NCI-H1048 (cell line): Measurements from ENCODE around the gene PDK4.

ENCODE experiments used
- DNase-seq: peaks from one replicate; lab custom pipeline; 2025; lab: John Stamatoyannopoulos, UW

Gene PDK4

GRCh38 chr7:95596198-95597063 lies at the start of gene PDK4:
TSS of gene PDK4 (minus strand) at chr7:95596516. CDS start at chr7:95596293, 223 bp downstream.
- DNase-seq = no peak

DNA sequence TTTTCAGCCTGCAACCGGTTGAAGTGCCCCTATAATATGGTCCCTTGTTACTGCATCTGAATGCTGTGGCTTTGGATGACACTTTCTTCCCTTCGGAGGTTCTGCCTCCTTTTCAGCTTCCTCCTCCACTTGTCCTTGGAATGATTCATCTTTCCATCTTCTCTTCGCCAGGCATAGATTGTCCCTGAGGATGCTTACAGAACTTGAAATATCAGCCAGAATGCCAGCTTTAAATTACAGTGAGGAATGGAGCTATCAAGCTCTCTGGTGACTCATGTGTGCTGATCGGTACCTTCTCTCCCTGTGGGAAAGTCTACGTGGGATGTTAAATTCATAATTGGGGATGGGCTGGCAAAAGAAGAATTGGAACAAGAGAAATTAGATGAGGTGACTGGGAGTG lies 45.9 kb upstream of the PDK4 start:
- no peak for DNase-seq

- DNase-seq = no peak
Observed at GRCh38 chr7:95636140-95636940, 40.0 kb upstream of the PDK4 start.

- DNase-seq = no peak
Observed at GRCh38 chr7:95632609-95633008, 36.3 kb upstream of the PDK4 start.

DNA sequence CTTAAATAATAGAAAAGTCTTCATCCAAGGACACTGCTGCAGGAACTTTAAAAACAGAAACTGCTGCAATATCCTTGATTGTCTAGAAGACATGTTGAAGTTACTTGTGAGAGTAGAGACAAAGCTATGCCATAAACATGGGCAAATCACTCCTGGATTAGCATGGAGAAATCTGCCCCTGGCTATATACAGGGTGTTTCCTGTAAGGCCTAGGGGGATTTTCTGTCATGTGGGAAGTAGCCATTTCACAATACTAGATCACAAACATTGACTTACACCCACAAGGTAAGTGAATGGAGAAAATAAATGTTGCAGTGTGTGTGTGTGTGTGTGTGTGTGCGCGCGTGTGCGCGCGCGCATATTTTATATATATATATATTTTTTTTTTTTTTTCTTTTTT lies 35.2 kb upstream of the PDK4 start:
- no peak for DNase-seq

GRCh38 chr7:95630702-95631458 lies 34.6 kb upstream of the PDK4 start:
- DNase-seq = no peak

DNA sequence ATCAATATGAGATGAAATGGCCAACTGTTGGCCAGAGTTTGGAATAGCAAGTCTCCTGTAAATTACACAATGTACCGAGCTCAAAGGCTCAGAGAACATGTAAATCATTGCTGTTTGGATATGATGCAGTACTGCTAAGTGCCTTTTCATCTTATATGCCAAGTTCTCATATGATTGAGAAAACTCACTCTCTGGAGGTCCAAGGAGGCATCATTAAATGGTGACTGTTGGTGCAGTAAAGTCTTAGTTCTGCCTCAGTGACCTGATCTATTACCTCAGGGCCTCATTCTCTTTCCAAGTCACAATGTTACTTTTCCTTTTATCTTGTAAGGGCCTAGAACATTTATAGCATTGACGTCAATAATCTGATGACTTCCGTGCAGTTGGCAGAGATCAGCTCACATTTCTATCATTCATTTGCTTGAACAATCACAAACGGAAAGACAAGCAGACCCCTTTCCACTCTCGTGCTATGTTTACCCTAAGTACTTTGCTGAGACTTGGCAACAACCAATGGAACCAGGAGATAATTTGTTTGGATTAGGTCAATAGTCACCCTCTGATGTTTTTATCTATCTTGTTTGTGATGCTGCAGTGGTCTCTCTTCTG lies 32.6 kb upstream of the PDK4 start:
- no peak for DNase-seq

- no peak for DNase-seq
Observed at GRCh38 chr7:95623788-95624187, 27.5 kb upstream of the PDK4 start.

DNA sequence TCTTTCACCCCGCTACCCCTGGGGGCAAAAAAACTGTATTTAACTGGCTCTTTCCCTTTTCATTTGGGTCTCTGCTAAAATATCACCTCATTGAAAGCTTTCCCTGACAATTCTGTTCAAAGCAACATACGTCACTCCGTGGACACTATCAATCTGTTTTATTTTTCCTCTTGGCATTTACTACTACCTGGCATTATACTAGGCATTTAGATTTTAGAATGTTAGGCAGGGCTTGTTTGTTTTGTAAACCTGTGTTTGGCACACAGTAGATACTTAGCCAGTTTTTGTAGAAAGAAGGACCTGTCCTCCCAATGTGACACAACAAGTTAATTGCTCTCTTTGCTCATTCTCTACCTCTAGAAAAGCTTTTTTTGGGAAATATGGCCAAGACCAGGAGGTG lies 26.5 kb upstream of the PDK4 start:
- no peak for DNase-seq

DNA sequence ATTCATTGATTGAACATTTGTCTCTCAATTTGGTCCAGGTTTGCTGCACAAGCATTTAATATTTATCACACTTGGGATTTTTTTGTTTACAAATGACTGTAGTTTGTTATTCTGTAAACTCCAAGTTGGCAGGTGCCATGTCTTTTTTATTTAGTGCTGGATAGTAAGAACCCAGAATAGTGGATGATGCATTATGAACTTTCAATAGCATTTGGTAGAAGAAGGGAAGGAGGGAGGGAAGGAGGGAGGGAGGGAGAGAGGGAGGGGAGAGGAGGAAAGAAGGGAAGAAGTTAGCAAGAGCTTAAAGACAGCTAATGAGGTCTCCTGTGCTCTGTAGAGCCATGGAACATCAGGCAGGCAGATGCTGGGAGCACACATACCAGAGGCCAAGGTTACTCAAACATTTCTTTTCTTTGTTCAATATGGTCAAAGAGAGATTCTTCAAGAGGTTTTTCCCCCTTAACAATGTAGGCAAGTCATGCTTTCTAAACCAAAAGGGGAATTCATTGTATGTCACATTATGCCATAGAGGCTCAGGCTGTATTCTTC lies 25.8 kb upstream of the PDK4 start:
- no peak for DNase-seq

- no peak for DNase-seq
Observed at GRCh38 chr7:95621404-95621803, 25.1 kb upstream of the PDK4 start.

- no peak for DNase-seq
Observed at GRCh38 chr7:95620631-95621030, 24.3 kb upstream of the PDK4 start.

GRCh38 chr7:95619921-95620320 lies 23.6 kb upstream of the PDK4 start:
- no peak for DNase-seq

- DNase-seq = no peak
Observed at GRCh38 chr7:95619517-95619916, 23.2 kb upstream of the PDK4 start.

- no peak for DNase-seq
Observed at GRCh38 chr7:95614442-95614940, 18.2 kb upstream of the PDK4 start.

- no peak for DNase-seq
Observed at GRCh38 chr7:95611224-95611623, 14.9 kb upstream of the PDK4 start.

- DNase-seq = no peak
Observed at GRCh38 chr7:95609277-95609971, 13.1 kb upstream of the PDK4 start.

- DNase-seq = no peak
Observed at GRCh38 chr7:95608359-95609173, 12.2 kb upstream of the PDK4 start.

- DNase-seq = no peak
Observed at GRCh38 chr7:95607561-95607960, 11.2 kb upstream of the PDK4 start.

- no peak for DNase-seq
Observed at GRCh38 chr7:95605275-95605674, 9.0 kb upstream of the PDK4 start.
